H1 (cell line): ENCODE measurements around the gene EXOSC7. TPM values are rescaled to one million over a fixed set of nuclear protein-coding genes. Genes with fewer than 3 reads are reported as not detected.

Source experiments
- CTCF ChIA-PET: fragments of 300-600 bp; sonication (Branson Sonifier 250); formaldehyde crosslinking; loops from one replicate; lab custom pipeline; 2021; ENCODE audit not compliant: partially characterized antibody; lab: Charles Lee
- POLR2A ChIA-PET: fragments of 300-600 bp; sonication (Branson Sonifier 250); formaldehyde crosslinking; loops from one replicate; lab custom pipeline; 2021; ENCODE audit warnings: inconsistent platforms; ENCODE audit not compliant: partially characterized antibody; lab: Charles Lee
- DNase-seq, 2 experiments: peaks; one replicate each; pipeline versions ENCODE4 v3.0.0 to v3.0.0-alpha.2; 2010 to 2022; ENCODE audit warnings: low spot score in 2 of 2, low read depth in 1 of 2, mixed read lengths in 1 of 2
- FAIRE-seq: peaks from 2 replicates; lab custom pipeline; 2011; peaks lifted over from hg19 to GRCh38; lab: Jason Lieb, UNC
- H2AFZ ChIP-seq: 2 replicates; pipeline ENCODE4 v1.8.1; 2012; ENCODE audit warnings: low read length, inconsistent platforms
- H2AK5ac ChIP-seq: 2 replicates; pipeline ENCODE4 v1.6.1; 2013; ENCODE audit warnings: low read depth, low read length
- H2BK120ac ChIP-seq: replicated peaks from 2 replicates; pipeline ENCODE3; 2013; ENCODE audit warnings: low read depth, low read length, inconsistent platforms
- H2BK12ac ChIP-seq: 2 replicates; pipeline ENCODE4 v1.6.1; 2013; ENCODE audit warnings: low read depth, low read length
- H2BK15ac ChIP-seq: 2 replicates; pipeline ENCODE4 v1.6.1; 2013; ENCODE audit warnings: low read length
- H2BK20ac ChIP-seq: 2 replicates; pipeline ENCODE4 v1.6.1; 2013; ENCODE audit warnings: low read length
- H2BK5ac ChIP-seq: 2 replicates; pipeline ENCODE4 v1.6.1; 2013; ENCODE audit warnings: low read depth, low read length
- H3K14ac ChIP-seq: 2 replicates; pipeline ENCODE4 v1.6.1; 2013; ENCODE audit warnings: inconsistent platforms; ENCODE audit not compliant: insufficient read length
- H3K18ac ChIP-seq: 2 replicates; pipeline ENCODE4 v1.6.1; 2013; ENCODE audit warnings: low read length; ENCODE audit errors: extremely low read depth
- H3K23ac ChIP-seq: 2 replicates; pipeline ENCODE4 v1.6.1; 2013; ENCODE audit warnings: inconsistent platforms; ENCODE audit not compliant: insufficient read length
- H3K23me2 ChIP-seq: 2 replicates; pipeline ENCODE4 v1.6.1; 2013; ENCODE audit warnings: low read depth, low read length
- H3K27ac ChIP-seq: 2 replicates; pipeline ENCODE4 v1.6.1; 2011; ENCODE audit warnings: low read depth, low read length, inconsistent platforms
- H3K27me3 ChIP-seq, 4 experiments: replicated peaks in 1 of 4; 1 replicate in 1 of 4; 2 replicates in 3 of 4; pipeline versions ENCODE4 v1.6.1 to v1.8.1; 2011 to 2013; ENCODE audit warnings: low read length in 3 of 4, mild to moderate bottlenecking in 3 of 4, inconsistent platforms in 2 of 4, mixed read lengths in 2 of 4, moderate library complexity in 1 of 4; ENCODE audit not compliant: control insufficient read depth in 3 of 4, insufficient read depth in 3 of 4; ENCODE audit errors: extremely low read depth in 1 of 4
- H3K36me3 ChIP-seq, 4 experiments: 2 replicates each; pipeline versions ENCODE4 v1.6.1 to v1.8.1; 2011 to 2013; ENCODE audit warnings: mild to moderate bottlenecking in 4 of 4, low read length in 3 of 4, moderate library complexity in 2 of 4, control low read depth in 1 of 4, inconsistent platforms in 1 of 4; ENCODE audit not compliant: insufficient read depth in 4 of 4, control insufficient read depth in 2 of 4
- H3K4ac ChIP-seq: replicated peaks from 2 replicates; pipeline ENCODE3; 2013; ENCODE audit warnings: low read length, low read depth, mixed read lengths, inconsistent platforms; ENCODE audit not compliant: insufficient read length
- H3K4me1 ChIP-seq, 4 experiments: replicated peaks in 1 of 4; 1 replicate in 1 of 4; 2 replicates in 3 of 4; pipeline versions ENCODE4 v1.6.1 to v1.8.1; 2011 to 2013; ENCODE audit warnings: low read length in 3 of 4, inconsistent platforms in 2 of 4, mixed read lengths in 1 of 4; ENCODE audit not compliant: insufficient read depth in 4 of 4, control insufficient read depth in 3 of 4
- H3K4me2 ChIP-seq, 2 experiments: 2 replicates each; pipeline versions ENCODE4 v1.6.1 to v1.8.1; 2011 to 2013; ENCODE audit warnings: low read depth in 2 of 2, low read length in 2 of 2, control low read depth in 1 of 2, inconsistent platforms in 1 of 2, mild to moderate bottlenecking in 1 of 2; ENCODE audit not compliant: insufficient read depth in 1 of 2
- H3K4me3 ChIP-seq, 4 experiments: fragments of 200-600, 300-600 bp in 1 of 4; sonication (generic), shearing (Covaris generic), sonication (Bioruptor Twin) in 1 of 4; 2 replicates each; pipeline versions ENCODE4 v1.5.1 to v1.8.1; 2011 to 2016; ENCODE audit warnings: low read length in 4 of 4, low read depth in 3 of 4, control low read depth in 2 of 4, inconsistent platforms in 2 of 4, mild to moderate bottlenecking in 2 of 4, mixed read lengths in 1 of 4, moderate library complexity in 1 of 4; ENCODE audit not compliant: insufficient read depth in 2 of 4; ENCODE audit errors: extremely low read depth in 1 of 4
- H3K56ac ChIP-seq: replicated peaks from 2 replicates; pipeline ENCODE3; 2013; ENCODE audit warnings: low read depth, mild to moderate bottlenecking, mixed read lengths, low read length, inconsistent platforms; ENCODE audit not compliant: insufficient read length
- H3K79me1 ChIP-seq: 2 replicates; pipeline ENCODE4 v1.6.1; 2013; ENCODE audit warnings: low read depth, low read length, control low read depth
- H3K79me2 ChIP-seq, 2 experiments: 2 replicates each; pipeline versions ENCODE4 v1.6.1 to v1.8.1; 2012 to 2013; ENCODE audit warnings: low read length in 2 of 2, mild to moderate bottlenecking in 2 of 2, inconsistent platforms in 1 of 2; ENCODE audit not compliant: insufficient read depth in 2 of 2, control insufficient read depth in 1 of 2
- H3K9ac ChIP-seq, 4 experiments: replicated peaks in 1 of 4; 1 replicate in 1 of 4; 2 replicates in 3 of 4; pipeline versions ENCODE4 v1.6.1 to v1.8.1; 2011 to 2013; ENCODE audit warnings: low read depth in 3 of 4, low read length in 3 of 4, control low read depth in 2 of 4, mild to moderate bottlenecking in 2 of 4, moderate library complexity in 2 of 4, inconsistent platforms in 1 of 4; ENCODE audit errors: extremely low read depth in 1 of 4
- H3K9me3 ChIP-seq, 2 experiments: 2 replicates each; pipeline versions ENCODE4 v1.6.1 to v1.8.1; 2012 to 2013; ENCODE audit warnings: mild to moderate bottlenecking in 2 of 2, moderate library complexity in 2 of 2, control low read depth in 1 of 2, inconsistent platforms in 1 of 2, low read depth in 1 of 2, low read length in 1 of 2, mixed read lengths in 1 of 2; ENCODE audit not compliant: insufficient read depth in 2 of 2
- H4K20me1 ChIP-seq, 2 experiments: replicated peaks in 1 of 2; 2 replicates each; pipeline versions ENCODE3 to v1.8.1; 2011 to 2013; ENCODE audit warnings: inconsistent platforms in 2 of 2, low read length in 2 of 2, mild to moderate bottlenecking in 1 of 2; ENCODE audit not compliant: insufficient read depth in 2 of 2, control insufficient read depth in 1 of 2
- H4K5ac ChIP-seq: 2 replicates; pipeline ENCODE4 v1.6.1; 2013; ENCODE audit warnings: low read length, low read depth, mixed read lengths, inconsistent platforms; ENCODE audit not compliant: insufficient read length
- H4K8ac ChIP-seq: 2 replicates; pipeline ENCODE4 v1.8.0; 2013; ENCODE audit warnings: mild to moderate bottlenecking, moderate library complexity, low read length, inconsistent platforms; ENCODE audit not compliant: insufficient read depth; ENCODE audit errors: extremely low read depth
- H4K91ac ChIP-seq: replicated peaks from 2 replicates; pipeline ENCODE3; 2013; ENCODE audit warnings: low read length, mixed read lengths, inconsistent platforms; ENCODE audit not compliant: insufficient read length
- ATF2 ChIP-seq: IDR thresholded peaks from 2 replicates; pipeline ENCODE4 v1.6.1; 2012; ENCODE audit warnings: low read length, inconsistent platforms
- CBX8 ChIP-seq: fragments of 300-800, 300-1000 bp; sonication (generic); IDR thresholded peaks from 2 replicates; pipeline ENCODE4 v1.7.1; 2016; ENCODE audit warnings: low read depth, low read length, borderline replicate concordance
- CTBP2 ChIP-seq: IDR thresholded peaks from 2 replicates; pipeline ENCODE4 v1.7.0; 2011; ENCODE audit warnings: borderline replicate concordance, mild to moderate bottlenecking, moderate library complexity, mixed read lengths, low read length; ENCODE audit not compliant: insufficient read depth, insufficient read length
- EGR1 ChIP-seq: IDR thresholded peaks from 2 replicates; pipeline ENCODE4 v1.6.1; 2011; ENCODE audit warnings: low read depth, low read length, borderline replicate concordance
- GTF2F1 ChIP-seq: IDR thresholded peaks from 2 replicates; pipeline ENCODE4 v1.6.1; 2012; ENCODE audit warnings: low read depth, low read length, improper control_type of control experiment, borderline replicate concordance
- NANOG ChIP-seq: IDR thresholded peaks from 2 replicates; pipeline ENCODE4 v1.6.1; 2011; ENCODE audit warnings: low read length, low read depth, mild to moderate bottlenecking, inconsistent platforms; ENCODE audit not compliant: insufficient read depth, poor library complexity, severe bottlenecking
- POLR2AphosphoS5 ChIP-seq: IDR thresholded peaks from 2 replicates; pipeline ENCODE4 v1.6.1; 2011; ENCODE audit warnings: low read depth, low read length
- SP2 ChIP-seq: IDR thresholded peaks from 2 replicates; pipeline ENCODE4 v1.6.1; 2012; ENCODE audit warnings: mild to moderate bottlenecking, low read length, inconsistent platforms
- YY1 ChIP-seq: IDR thresholded peaks from 2 replicates; pipeline ENCODE4 v1.6.1; 2011; ENCODE audit warnings: low read depth, mild to moderate bottlenecking, low read length
- ZNF274 ChIP-seq: IDR thresholded peaks from 2 replicates; pipeline ENCODE4 v1.7.0; 2012; ENCODE audit warnings: low read length, borderline replicate concordance; ENCODE audit errors: extremely low read depth
- WGBS, 2 experiments: shearing (Covaris generic) in 1 of 2; methylation state at CpG; one replicate each; pipeline versions ENCODE4 v1.1.6 to v1.1.7; 2013 to 2015; ENCODE audit warnings: low lambda C conversion rate in 2 of 2, mixed read lengths in 2 of 2, inconsistent platforms in 1 of 2, low coverage in 1 of 2, missing lambda C conversion rate in 1 of 2; ENCODE audit not compliant: insufficient replicate concordance in 2 of 2, insufficient coverage in 1 of 2, insufficient read length in 1 of 2; ENCODE audit errors: extremely low coverage in 1 of 2, missing lambda C conversion rate in 1 of 2; 5-methylcytosine and 5-hydroxymethylcytosine counted together
- polyA plus RNA-seq, 7 experiments: library from polyadenylated mRNA; depleted of rRNA in 3 of 7; stranded (reverse) in 5 of 7; unstranded in 2 of 7; fragments of >200 nt in 5 of 7; fragments of 200-250 nt in 2 of 7; gene quantifications; 1 replicate in 5 of 7; 2 replicates in 1 of 7; 4 replicates in 1 of 7; pipeline versions ENCODE4 v1.2.1 to v1.2.3, GENCODE V29; 2011 to 2013; ENCODE audit warnings: missing spikeins in 2 of 7, mixed read lengths in 2 of 7
- total RNA-seq: library from RNA; stranded (reverse); fragmentation: NEBNext Ultra II Directional; extraction: Animal tissue kit (Norgen Biotek cat#: 25700); gene quantifications from 2 replicates; pipeline ENCODE4 v1.2.1, GENCODE V29; 2021

Gene EXOSC7
- total and polyA plus RNA-seq, 2 of the 8 experiments (the other 6 are each of a cell fraction or from before 2014, with no cell fraction given): 92.7 to 94.5 TPM

- peaks cover 0 to 1% (median 0%) of the 10 kb centered on the region in 4 experiments; a peak in 1 of 7 replicates for H3K27me3 ChIP-seq
- H2BK12ac ChIP-seq: no peak overlapping the region
- no peak overlapping the region for H3K4me2 ChIP-seq
- H3K36me3 ChIP-seq: peaks cover 0 to 3% (median 0%) of the 10 kb centered on the region in 4 experiments; a peak in 1 of 8 replicates
- peaks cover 6 to 80% of the 10 kb centered on the region in 2 experiments for H3K79me2 ChIP-seq
- peaks cover 8% of the 10 kb centered on the region for H3K79me1 ChIP-seq
- no peaks in the 10 kb centered on the region for H3K4me1 ChIP-seq
- H3K9ac ChIP-seq: no peak overlapping the region
- H2BK120ac ChIP-seq: no peak overlapping the region
- no peak overlapping the region for H3K18ac ChIP-seq
- no peak overlapping the region for H3K4ac ChIP-seq
- 0 out of 2 replicates have a peak overlapping the region, but pooled peaks have one; percentile 3 for H2BK5ac ChIP-seq
- CTCF ChIA-PET: interaction anchor here (1.3 to 1.4 kb wide), 2 partner anchors 17 to 48 kb away, joined by 4 to 5 read pairs; no protein-coding TSS in a partner anchor
- WGBS, 2 experiments: 93% methylated on average over 6 of the region's 6 CpGs; no CpG with 5 or more reads in 1 of the 2 experiments
- FAIRE-seq: no peak
- H2AFZ ChIP-seq: no peak overlapping the region
- no peak overlapping the region for H3K56ac ChIP-seq
- no peak overlapping the region for H2BK20ac ChIP-seq
- no peak overlapping the region for H3K14ac ChIP-seq
- no peak overlapping the region for H3K4me3 ChIP-seq
- H3K23me2 ChIP-seq: no peaks in the 10 kb centered on the region
- H2BK15ac ChIP-seq: no peak overlapping the region
- no peak overlapping the region for H4K5ac ChIP-seq
- H3K9me3 ChIP-seq: no peaks in the 10 kb centered on the region
- no peak overlapping the region for H2AK5ac ChIP-seq
- H4K8ac ChIP-seq: no peak overlapping the region
- POLR2A ChIA-PET: interaction anchor here (5.2 kb wide), 1 partner anchor 14 kb away, joined by 34 read pairs; the partner anchor contains the start of genes EXOSC7 and ZDHHC3
- peaks cover 0 to 4% of the 10 kb centered on the region in 2 experiments for H4K20me1 ChIP-seq
- H3K23ac ChIP-seq: no peak overlapping the region
- DNase-seq: no peak
- no peak overlapping the region for H4K91ac ChIP-seq
- no peak overlapping the region for H3K27ac ChIP-seq
- no peak for TF ChIP-seq POLR2AphosphoS5
- no peak for TF ChIP-seq YY1
- TF ChIP-seq GTF2F1: no peak
- no peak for TF ChIP-seq NANOG
- no peak for TF ChIP-seq ZNF274
- no peak for TF ChIP-seq CTBP2
- no peak for TF ChIP-seq SP2
- TF ChIP-seq EGR1: no peak
- TF ChIP-seq CBX8: no peak
- no peak for TF ChIP-seq ATF2
These were observed 13.2 kb upstream of the EXOSC7 start for GRCh38 chr3:44962621-44963393.
